ENCODE measurements around the gene METTL9. TPM values are rescaled to one million over a fixed set of nuclear protein-coding genes. Genes with fewer than 3 reads are reported as not detected.

The METTL9 gene
- total and polyA plus RNA-seq, 2 donors (not counting 1 experiment from before 2014, with no cell fraction given): 124 to 163 TPM

GRCh38 chr16:21565507-21565860 is 33.9 kb upstream of the METTL9 start:
- Histone ChIP-seq H3K36me3 (ENCODE audit: control insufficient read depth, insufficient read depth, low read length) (no peaks in the 10 kb centered on the region), H3K27ac (ENCODE audit: insufficient read depth, low read length) (no peak overlapping the region), H3K4me1 (ENCODE audit: control insufficient read depth, extremely low read depth, insufficient read depth, low read length) (no peaks in the 10 kb centered on the region), H2AFZ (ENCODE audit: low read length) (no peak overlapping the region), H3K9me3 (ENCODE audit: control insufficient read depth, insufficient read depth, low read depth, low read length) (no peaks in the 10 kb centered on the region), H3K79me2 (ENCODE audit: control insufficient read depth, insufficient read depth, low read length) (no peaks in the 10 kb centered on the region), H3K27me3 (ENCODE audit: control insufficient read depth, insufficient read depth, low read length) (peaks cover 15% of the 10 kb centered on the region), H3K4me2 (ENCODE audit: extremely low read depth, insufficient read depth, low read length) (no peak overlapping the region), H3K9ac (ENCODE audit: insufficient read depth, low read length) (no peak overlapping the region), H4K20me1 (ENCODE audit: control insufficient read depth, extremely low read depth, insufficient read depth, low read length) (no peaks in the 10 kb centered on the region), H3K4me3 (replicated peaks in 1 of 4; ENCODE audit: control extremely low read depth in 1 of 4, insufficient read depth in 1 of 4, low read depth in 3 of 4, low read length in 4 of 4) (no peak overlapping the region)
- DNase-seq (ENCODE audit: low read depth in 2 of 2): no peak
- no peak for TF ChIP-seq CTCF (conservative IDR thresholded peaks at IDR 0.05 in 1 of 2, IDR thresholded peaks at IDR 0.05 in 1 of 2; ENCODE audit: low read depth in 1 of 2, low read length in 2 of 2)
- no peak for TF ChIP-seq EZH2 (IDR thresholded peaks at IDR 0.05; ENCODE audit: low read length, missing control alignments)

- Histone ChIP-seq H2AFZ (ENCODE audit: low read length) (no peak overlapping the region), H3K9ac (ENCODE audit: insufficient read depth, low read length) (no peak overlapping the region)
Measured at GRCh38 chr16:21565861-21566669, 33.3 kb upstream of the METTL9 start.

More at GRCh38 chr16:21565861-21566669, 33.3 kb upstream of the METTL9 start:
- no peaks in the 10 kb centered on the region for H3K36me3 ChIP-seq (ENCODE audit: control insufficient read depth, insufficient read depth, low read length)
- H3K9me3 ChIP-seq (ENCODE audit: control insufficient read depth, insufficient read depth, low read depth, low read length): no peaks in the 10 kb centered on the region
- no peaks in the 10 kb centered on the region for H4K20me1 ChIP-seq (ENCODE audit: control insufficient read depth, extremely low read depth, insufficient read depth, low read length)
- no peaks in the 10 kb centered on the region for H3K4me1 ChIP-seq (ENCODE audit: control insufficient read depth, extremely low read depth, insufficient read depth, low read length)
- H3K4me2 ChIP-seq (ENCODE audit: extremely low read depth, insufficient read depth, low read length): no peak overlapping the region
- TF ChIP-seq CTCF (conservative IDR thresholded peaks at IDR 0.05 in 1 of 2, IDR thresholded peaks at IDR 0.05 in 1 of 2; ENCODE audit: low read depth in 1 of 2, low read length in 2 of 2) (no peak), EZH2 (IDR thresholded peaks at IDR 0.05; ENCODE audit: low read length, missing control alignments) (peak; percentile 20)
- no peak overlapping the region for H3K27ac ChIP-seq (ENCODE audit: insufficient read depth, low read length)
- H3K4me3 ChIP-seq (replicated peaks in 1 of 4; ENCODE audit: control extremely low read depth in 1 of 4, insufficient read depth in 1 of 4, low read depth in 3 of 4, low read length in 4 of 4): no peak overlapping the region
- H3K79me2 ChIP-seq (ENCODE audit: control insufficient read depth, insufficient read depth, low read length): no peaks in the 10 kb centered on the region
- DNase-seq (ENCODE audit: low read depth in 2 of 2): no peak
- peaks cover 15% of the 10 kb centered on the region for H3K27me3 ChIP-seq (ENCODE audit: control insufficient read depth, insufficient read depth, low read length)

Measured in fibroblast of lung (primary cell).